Osteoblast (primary cell): ENCODE results near the gene TEX22. TPM values are rescaled to one million over a fixed set of nuclear protein-coding genes. Genes with fewer than 3 reads are reported as not detected.
A peak's percentile ranks its signal among the peaks of the same experiment; 100 is the strongest.

Experiments used
- DNase-seq: peaks from one replicate; pipeline ENCODE4 v3.0.0; 2011; ENCODE audit warnings: low spot score, mixed read lengths; ENCODE audit not compliant: insufficient read length; ENCODE audit errors: missing footprints
- H2AFZ ChIP-seq: 2 replicates; pipeline ENCODE4 v1.6.0; 2011; ENCODE audit warnings: mild to moderate bottlenecking, low read length
- H3K27ac ChIP-seq: 2 replicates; pipeline ENCODE4 v1.5.1; 2011; ENCODE audit warnings: mild to moderate bottlenecking, low read depth, low read length, moderate library complexity
- H3K27me3 ChIP-seq: 2 replicates; pipeline ENCODE4 v1.6.0; 2012; ENCODE audit warnings: mild to moderate bottlenecking, control low read depth, inconsistent platforms, low read length, moderate library complexity; ENCODE audit not compliant: insufficient read depth
- H3K36me3 ChIP-seq: 2 replicates; pipeline ENCODE4 v1.5.1; 2011; ENCODE audit warnings: mild to moderate bottlenecking, low read length, control low read depth, moderate library complexity; ENCODE audit not compliant: insufficient read depth
- H3K4me1 ChIP-seq: 2 replicates; pipeline ENCODE4 v1.5.1; 2011; ENCODE audit warnings: mild to moderate bottlenecking, low read length, control low read depth, moderate library complexity; ENCODE audit not compliant: insufficient read depth
- H3K4me2 ChIP-seq: 2 replicates; pipeline ENCODE4 v1.6.0; 2011; ENCODE audit warnings: mild to moderate bottlenecking, low read length; ENCODE audit not compliant: insufficient read depth
- H3K4me3 ChIP-seq: fragments of 200-600 bp; sonication (generic); 3 replicates; pipeline ENCODE4 v1.5.1; 2012; ENCODE audit warnings: mild to moderate bottlenecking, low read length, inconsistent platforms; ENCODE audit not compliant: insufficient read depth
- H3K79me2 ChIP-seq: 2 replicates; pipeline ENCODE4 v1.6.0; 2012; ENCODE audit warnings: mild to moderate bottlenecking, low read length, control low read depth, inconsistent platforms; ENCODE audit not compliant: insufficient read depth
- H3K9me3 ChIP-seq: 2 replicates; pipeline ENCODE4 v1.5.1; 2011; ENCODE audit warnings: low read depth, low read length, control low read depth
- H4K20me1 ChIP-seq: 2 replicates; pipeline ENCODE4 v1.6.0; 2012; ENCODE audit warnings: mild to moderate bottlenecking, low read length, control low read depth; ENCODE audit not compliant: insufficient read depth
- total RNA-seq: library from RNA; depleted of rRNA; stranded (reverse); fragments of >200 nt; gene quantifications from 2 replicates; pipeline ENCODE4 v1.2.3, GENCODE V29; 2012
- TF ChIP-seq, protein P1 (sequence below): IDR thresholded peaks from 2 replicates; pipeline ENCODE4 v1.5.1; 2011; ENCODE audit warnings: mild to moderate bottlenecking, low read depth, low read length, moderate library complexity; ENCODE audit errors: extremely low read depth

The TEX22 gene
- total RNA-seq, 1 donor, result under 0.01 TPM

DNA sequence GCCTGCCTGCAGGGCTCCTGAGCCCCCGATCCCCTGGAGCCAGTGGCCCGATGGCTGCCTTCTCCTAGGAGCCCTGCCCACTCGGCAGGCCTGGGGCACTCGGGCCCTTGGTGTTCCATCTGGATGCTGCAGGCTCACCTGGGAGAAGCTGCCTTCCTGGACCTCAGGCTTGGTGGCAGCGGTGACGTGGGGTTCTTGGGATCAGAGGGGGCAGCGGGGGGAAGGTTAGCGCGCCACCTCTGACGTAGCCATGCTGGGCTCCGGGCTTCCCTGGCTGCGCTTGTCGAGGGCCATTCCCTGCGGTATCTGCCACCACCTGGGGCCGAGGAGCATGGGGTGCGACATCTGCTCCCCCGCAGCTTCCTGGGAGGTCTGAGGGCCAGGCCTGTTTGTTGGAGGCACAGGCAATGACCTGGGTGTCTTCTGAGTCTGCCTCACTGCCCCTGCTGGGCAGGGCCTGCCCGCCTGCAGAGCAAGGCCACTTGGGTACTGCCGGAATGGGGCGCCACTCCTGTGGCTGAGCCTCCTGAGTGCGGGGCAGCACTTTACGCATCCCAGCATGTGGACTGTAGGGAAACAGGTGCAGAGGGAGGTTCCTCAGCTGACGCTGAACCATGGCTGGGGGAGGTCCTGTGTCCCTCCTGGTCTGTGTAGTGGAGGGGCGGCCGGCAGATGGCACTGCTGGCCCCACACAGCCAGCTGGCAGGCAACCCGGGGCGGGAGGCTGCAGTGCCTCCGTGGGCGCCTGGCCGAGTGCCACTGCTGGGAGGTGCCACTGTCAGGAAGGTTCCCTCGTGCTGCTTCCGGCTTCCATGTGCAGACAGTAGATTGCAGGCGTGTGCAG, 41.6 kb downstream of the TEX22 start:
- H3K36me3 ChIP-seq, result peaks cover 8% of the 10 kb centered on the region
- DNase-seq, result peak; percentile 91
- H2AFZ ChIP-seq, result no peak overlapping the region
- no peak overlapping the region for H3K4me3 ChIP-seq
- H3K4me2 ChIP-seq, result no peak overlapping the region
- no peaks in the 10 kb centered on the region for H3K9me3 ChIP-seq
- TF ChIP-seq, protein P1, sequence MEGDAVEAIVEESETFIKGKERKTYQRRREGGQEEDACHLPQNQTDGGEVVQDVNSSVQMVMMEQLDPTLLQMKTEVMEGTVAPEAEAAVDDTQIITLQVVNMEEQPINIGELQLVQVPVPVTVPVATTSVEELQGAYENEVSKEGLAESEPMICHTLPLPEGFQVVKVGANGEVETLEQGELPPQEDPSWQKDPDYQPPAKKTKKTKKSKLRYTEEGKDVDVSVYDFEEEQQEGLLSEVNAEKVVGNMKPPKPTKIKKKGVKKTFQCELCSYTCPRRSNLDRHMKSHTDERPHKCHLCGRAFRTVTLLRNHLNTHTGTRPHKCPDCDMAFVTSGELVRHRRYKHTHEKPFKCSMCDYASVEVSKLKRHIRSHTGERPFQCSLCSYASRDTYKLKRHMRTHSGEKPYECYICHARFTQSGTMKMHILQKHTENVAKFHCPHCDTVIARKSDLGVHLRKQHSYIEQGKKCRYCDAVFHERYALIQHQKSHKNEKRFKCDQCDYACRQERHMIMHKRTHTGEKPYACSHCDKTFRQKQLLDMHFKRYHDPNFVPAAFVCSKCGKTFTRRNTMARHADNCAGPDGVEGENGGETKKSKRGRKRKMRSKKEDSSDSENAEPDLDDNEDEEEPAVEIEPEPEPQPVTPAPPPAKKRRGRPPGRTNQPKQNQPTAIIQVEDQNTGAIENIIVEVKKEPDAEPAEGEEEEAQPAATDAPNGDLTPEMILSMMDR, result peak; percentile 15
- peaks cover 48% of the 10 kb centered on the region for H4K20me1 ChIP-seq
- no peaks in the 10 kb centered on the region for H3K4me1 ChIP-seq
- no peak overlapping the region for H3K27ac ChIP-seq
- peaks cover 62% of the 10 kb centered on the region for H3K79me2 ChIP-seq
- H3K27me3 ChIP-seq, result no peaks in the 10 kb centered on the region

- Histone ChIP-seq H3K4me3 (no peak overlapping the region), H3K4me1 (no peaks in the 10 kb centered on the region), H2AFZ (no peak overlapping the region), H3K4me2 (no peak overlapping the region), H3K9me3 (no peaks in the 10 kb centered on the region), H3K27ac (no peak overlapping the region), H3K36me3 (peaks cover 8% of the 10 kb centered on the region), H4K20me1 (peaks cover 46% of the 10 kb centered on the region), H3K79me2 (peaks cover 59% of the 10 kb centered on the region), H3K27me3 (no peaks in the 10 kb centered on the region)
- TF ChIP-seq, protein P1, result no peak
- DNase-seq, result no peak
Observed at GRCh38 chr14:105440554-105440900, 42.2 kb downstream of the TEX22 start.

DNA sequence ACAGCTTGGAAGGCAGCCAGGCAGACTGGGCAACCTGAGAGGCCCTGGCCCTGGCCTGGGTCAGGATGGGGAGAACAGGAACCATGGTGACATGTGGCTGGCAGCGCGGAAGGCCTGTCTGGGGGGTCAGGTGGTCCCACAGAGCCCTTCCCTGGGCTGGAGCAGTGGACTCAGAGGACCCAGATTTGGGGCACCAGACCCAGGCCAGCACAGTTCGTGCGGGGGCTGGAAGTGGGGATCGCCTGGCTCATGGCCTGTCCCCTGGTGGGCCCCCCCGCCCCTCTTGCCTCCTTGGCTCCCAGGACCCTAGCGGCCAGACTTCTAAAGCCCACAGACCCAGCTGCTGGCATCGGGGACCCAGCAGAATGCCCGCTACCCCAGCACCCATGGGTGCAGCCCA, 42.7 kb downstream of the TEX22 start:
- Histone ChIP-seq H3K36me3 (peaks cover 8% of the 10 kb centered on the region), H3K4me2 (no peak overlapping the region), H3K27me3 (no peaks in the 10 kb centered on the region), H3K4me3 (no peak overlapping the region), H3K27ac (no peak overlapping the region), H3K4me1 (no peaks in the 10 kb centered on the region), H4K20me1 (peaks cover 46% of the 10 kb centered on the region), H2AFZ (no peak overlapping the region), H3K79me2 (peaks cover 54% of the 10 kb centered on the region), H3K9me3 (no peaks in the 10 kb centered on the region)
- DNase-seq, result no peak
- TF ChIP-seq, protein P1, result no peak

- no peak for DNase-seq
- no peaks in the 10 kb centered on the region for H3K27me3 ChIP-seq
- no peaks in the 10 kb centered on the region for H3K4me1 ChIP-seq
- peaks cover 50% of the 10 kb centered on the region for H3K79me2 ChIP-seq
- no peak overlapping the region for H3K27ac ChIP-seq
- H3K4me3 ChIP-seq, result no peak overlapping the region
- H3K36me3 ChIP-seq, result peaks cover 8% of the 10 kb centered on the region
- H4K20me1 ChIP-seq, result peaks cover 39% of the 10 kb centered on the region
- H3K4me2 ChIP-seq, result no peak overlapping the region
- TF ChIP-seq, protein P1, result no peak
- H3K9me3 ChIP-seq, result no peaks in the 10 kb centered on the region
- H2AFZ ChIP-seq, result no peak overlapping the region
Observed at GRCh38 chr14:105442125-105442524, 43.8 kb downstream of the TEX22 start.
